GM18870 (cell line): Measurements from ENCODE around the gene SMIM17.
"Not testable (repeated sequence)": the region's sequence is repeated elsewhere in the genome, so short reads cannot be mapped to it uniquely, and the experiment has no call there.

Experiments
- ATAC-seq: cut with Tn5 transposase; IDR thresholded peaks from one replicate; pipeline ENCODE4 v1.9.1; 2021; ENCODE audit warnings: moderate library complexity; ENCODE audit not compliant: unreplicated experiment

SMIM17 gene

GRCh38 chr19:56654151-56654550 lies 11.2 kb downstream of the SMIM17 start:
- no peak for ATAC-seq

- ATAC-seq: no peak
Measured at GRCh38 chr19:56660381-56661107, 17.6 kb downstream of the SMIM17 start.

GRCh38 chr19:56661248-56661647 lies 18.3 kb downstream of the SMIM17 start:
- ATAC-seq: no peak

- no peak for ATAC-seq
Measured at GRCh38 chr19:56663931-56664500, 21.1 kb downstream of the SMIM17 start.

- no peak for ATAC-seq
Measured at GRCh38 chr19:56664511-56664910, 21.6 kb downstream of the SMIM17 start.

- ATAC-seq: no peak
Measured at GRCh38 chr19:56667311-56667870, 24.4 kb downstream of the SMIM17 start.

GRCh38 chr19:56668676-56669075 lies 25.7 kb downstream of the SMIM17 start:
- ATAC-seq: no peak

- no peak for ATAC-seq
Measured at GRCh38 chr19:56670401-56670960, 27.5 kb downstream of the SMIM17 start.

GRCh38 chr19:56670961-56671612 lies 28.1 kb downstream of the SMIM17 start:
- ATAC-seq: no peak

- no peak for ATAC-seq
Measured at GRCh38 chr19:56671613-56671994, 28.6 kb downstream of the SMIM17 start, which contains the start of gene ZNF835. Gene ZNF835, minus strand, starts transcription at chr19:56671757. Its CDS starts 6,559 bp downstream, at chr19:56665198.

- not testable (repeated sequence) for ATAC-seq
Measured at GRCh38 chr19:56672610-56673009, 29.7 kb downstream of the SMIM17 start.

- no peak for ATAC-seq
Measured at GRCh38 chr19:56678205-56678604, 35.2 kb downstream of the SMIM17 start.

GRCh38 chr19:56681702-56682101 lies 38.7 kb downstream of the SMIM17 start:
- no peak for ATAC-seq

GRCh38 chr19:56683116-56683515 lies 40.2 kb downstream of the SMIM17 start:
- no peak for ATAC-seq

- ATAC-seq: no peak
Measured at GRCh38 chr19:56687031-56687430, 44.1 kb downstream of the SMIM17 start.

- ATAC-seq: no peak
Measured at GRCh38 chr19:56689198-56689597, 46.2 kb downstream of the SMIM17 start.

- no peak for ATAC-seq
Measured at GRCh38 chr19:56690670-56691069, 47.7 kb downstream of the SMIM17 start.

- no peak for ATAC-seq
Measured at GRCh38 chr19:56692206-56692895, 49.4 kb downstream of the SMIM17 start.

- no peak for ATAC-seq
Measured at GRCh38 chr19:56699552-56699951, 56.6 kb downstream of the SMIM17 start.

GRCh38 chr19:56701895-56702294 lies 58.9 kb downstream of the SMIM17 start:
- no peak for ATAC-seq

GRCh38 chr19:56705939-56706338 lies 63.0 kb downstream of the SMIM17 start:
- ATAC-seq: no peak
